Neural cell (in vitro differentiated cells): Measurements from ENCODE around the gene PAIP2. TPM values are rescaled to one million over a fixed set of nuclear protein-coding genes. Genes with fewer than 3 reads are reported as not detected.

Experiments used
- H2AFZ ChIP-seq: fragments of 200-600, 300-800 bp; sonication (generic), shearing (Covaris generic); 2 replicates; pipeline ENCODE4 v1.6.0; 2014; ENCODE audit warnings: low read depth, mild to moderate bottlenecking, antibody characterized with exemption, low read length, moderate library complexity
- H3F3A ChIP-seq: fragments of 200-600 bp; shearing (Covaris generic); 2 replicates; pipeline ENCODE4 v1.6.1; 2016; ENCODE audit warnings: mild to moderate bottlenecking, moderate library complexity, mixed read lengths, antibody characterized with exemption, low read length; ENCODE audit not compliant: insufficient read depth, poor library complexity, severe bottlenecking
- H3K27ac ChIP-seq: fragments of 200-600, 300-800 bp; sonication (generic), shearing (Covaris generic); 2 replicates; pipeline ENCODE4 v1.5.1; 2014; ENCODE audit warnings: mild to moderate bottlenecking, low read length, moderate library complexity
- H3K27me3 ChIP-seq: fragments of 300-800, 200-600 bp; sonication (generic), shearing (Covaris generic); 2 replicates; pipeline ENCODE4 v1.6.0; 2014; ENCODE audit warnings: mild to moderate bottlenecking, low read depth, low read length, moderate library complexity; ENCODE audit not compliant: insufficient read depth
- H3K36me3 ChIP-seq: fragments of 300-800, 200-600 bp; sonication (generic), shearing (Covaris generic); 2 replicates; pipeline ENCODE4 v1.5.1; 2014; ENCODE audit warnings: mild to moderate bottlenecking, antibody characterized with exemption, low read length, moderate library complexity; ENCODE audit not compliant: insufficient read depth
- H3K4me2 ChIP-seq: fragments of 300-800, 200-600 bp; sonication (generic), shearing (Covaris generic); 2 replicates; pipeline ENCODE4 v1.6.0; 2014; ENCODE audit warnings: mild to moderate bottlenecking, low read length
- H3K4me3 ChIP-seq: fragments of 300-800, 200-600 bp; sonication (generic), shearing (Covaris generic); 2 replicates; pipeline ENCODE4 v1.5.1; 2014; ENCODE audit warnings: mild to moderate bottlenecking, low read length, moderate library complexity
- H3K79me2 ChIP-seq: fragments of 200-600 bp; shearing (Covaris generic); replicated peaks from 2 replicates; pipeline ENCODE4 v1.6.0; 2014; ENCODE audit warnings: mild to moderate bottlenecking, low read length, moderate library complexity; ENCODE audit not compliant: insufficient read depth
- H3K9ac ChIP-seq: fragments of 300-800, 200-600 bp; sonication (generic), shearing (Covaris generic); 2 replicates; pipeline ENCODE4 v1.6.1; 2016; ENCODE audit warnings: mild to moderate bottlenecking, low read length, mixed read lengths
- H3K9me2 ChIP-seq: fragments of 200-600 bp; shearing (Covaris generic); 2 replicates; pipeline ENCODE4 v1.6.1; 2016; ENCODE audit warnings: mild to moderate bottlenecking, low read length, mixed read lengths; ENCODE audit not compliant: insufficient read depth
- H3K9me3 ChIP-seq: fragments of 200-600, 300-800 bp; sonication (generic), shearing (Covaris generic); 2 replicates; pipeline ENCODE4 v1.6.1; 2016; ENCODE audit warnings: mild to moderate bottlenecking, mixed run types, low read length, moderate library complexity, mixed read lengths
- H4K20me1 ChIP-seq: fragments of 200-600 bp; shearing (Covaris generic); 2 replicates; pipeline ENCODE4 v1.6.1; 2016; ENCODE audit warnings: mild to moderate bottlenecking, mixed run types; ENCODE audit not compliant: insufficient read depth
- CTCF ChIP-seq: fragments of 450-650 bp; IDR thresholded peaks from 2 replicates; pipeline ENCODE4 v1.5.1; 2014; ENCODE audit warnings: antibody characterized with exemption, mild to moderate bottlenecking, moderate library complexity; ENCODE audit not compliant: poor library complexity, severe bottlenecking
- EP300 ChIP-seq: fragments of 450-650 bp; conservative IDR thresholded peaks from 2 replicates; pipeline ENCODE4 v1.6.1; 2014; ENCODE audit warnings: antibody characterized with exemption, mild to moderate bottlenecking, moderate library complexity; ENCODE audit not compliant: poor library complexity, severe bottlenecking
- EZH2 ChIP-seq: fragments of 200-600, 300-800 bp; shearing (Covaris generic), sonication (generic); IDR thresholded peaks from 2 replicates; pipeline ENCODE4 v1.6.1; 2014; ENCODE audit warnings: antibody characterized with exemption, low read length, borderline replicate concordance, mild to moderate bottlenecking; ENCODE audit not compliant: insufficient read depth, poor library complexity, severe bottlenecking
- MXI1 ChIP-seq: fragments of 450-650 bp; conservative IDR thresholded peaks from 2 replicates; pipeline ENCODE4 v1.6.1; 2014; ENCODE audit warnings: antibody characterized with exemption, mild to moderate bottlenecking; ENCODE audit not compliant: poor library complexity, severe bottlenecking
- POLR2AphosphoS5 ChIP-seq: IDR thresholded peaks from 2 replicates; pipeline ENCODE4 v1.6.1; 2012
- RAD21 ChIP-seq: fragments of 450-650 bp; conservative IDR thresholded peaks from 2 replicates; pipeline ENCODE4 v1.6.1; 2014; ENCODE audit warnings: antibody characterized with exemption, mild to moderate bottlenecking, moderate library complexity
- SMC3 ChIP-seq: fragments of 450-650 bp; conservative IDR thresholded peaks from 2 replicates; pipeline ENCODE4 v1.6.1; 2014; ENCODE audit warnings: antibody characterized with exemption, mild to moderate bottlenecking, moderate library complexity; ENCODE audit not compliant: poor library complexity
- TAF1 ChIP-seq: IDR thresholded peaks from 2 replicates; pipeline ENCODE4 v1.6.1; 2012; ENCODE audit warnings: low read depth
- polyA plus RNA-seq: library from polyadenylated mRNA; depleted of rRNA; stranded (reverse); fragments of >200 nt; gene quantifications from 2 replicates; pipeline ENCODE4 v1.2.3, GENCODE V29; 2014
- TF ChIP-seq, protein P1 (sequence below): IDR thresholded peaks from 2 replicates; pipeline ENCODE4 v1.6.1; 2012; ENCODE audit warnings: borderline replicate concordance

PAIP2 gene
- polyA plus RNA-seq, 1 donor from 2014 or later, result 201 TPM

DNA sequence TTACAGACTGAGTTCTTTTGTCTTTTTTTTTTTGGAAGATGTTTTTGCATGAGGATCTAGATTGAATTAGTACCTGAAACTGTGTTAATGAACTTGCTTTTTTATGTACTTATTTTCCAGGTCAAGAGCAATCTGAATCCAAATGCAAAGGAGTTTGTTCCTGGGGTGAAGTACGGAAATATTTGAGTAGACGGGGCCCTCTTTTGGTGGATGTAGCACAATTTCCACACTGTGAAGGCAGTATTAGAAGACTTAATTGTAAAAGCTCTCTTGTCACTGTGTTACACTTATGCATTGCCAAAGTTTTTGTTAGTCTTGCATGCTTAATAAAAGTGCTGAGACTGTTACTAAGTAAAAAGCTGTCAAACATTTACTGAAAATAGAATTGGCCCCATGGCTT, 27.0 kb downstream of the PAIP2 start:
- H3K27me3 ChIP-seq, result no peaks in the 10 kb centered on the region
- H3K36me3 ChIP-seq, result peaks cover 21% of the 10 kb centered on the region
- no peak overlapping the region for H3K4me3 ChIP-seq
- H3K9ac ChIP-seq, result no peak overlapping the region
- no peak overlapping the region for H2AFZ ChIP-seq
- TF ChIP-seq CTCF (no peak), RAD21 (no peak), MXI1 (no peak), SMC3 (no peak), POLR2AphosphoS5 (no peak), EZH2 (no peak), TAF1 (no peak), EP300 (no peak)
- TF ChIP-seq, protein P1, sequence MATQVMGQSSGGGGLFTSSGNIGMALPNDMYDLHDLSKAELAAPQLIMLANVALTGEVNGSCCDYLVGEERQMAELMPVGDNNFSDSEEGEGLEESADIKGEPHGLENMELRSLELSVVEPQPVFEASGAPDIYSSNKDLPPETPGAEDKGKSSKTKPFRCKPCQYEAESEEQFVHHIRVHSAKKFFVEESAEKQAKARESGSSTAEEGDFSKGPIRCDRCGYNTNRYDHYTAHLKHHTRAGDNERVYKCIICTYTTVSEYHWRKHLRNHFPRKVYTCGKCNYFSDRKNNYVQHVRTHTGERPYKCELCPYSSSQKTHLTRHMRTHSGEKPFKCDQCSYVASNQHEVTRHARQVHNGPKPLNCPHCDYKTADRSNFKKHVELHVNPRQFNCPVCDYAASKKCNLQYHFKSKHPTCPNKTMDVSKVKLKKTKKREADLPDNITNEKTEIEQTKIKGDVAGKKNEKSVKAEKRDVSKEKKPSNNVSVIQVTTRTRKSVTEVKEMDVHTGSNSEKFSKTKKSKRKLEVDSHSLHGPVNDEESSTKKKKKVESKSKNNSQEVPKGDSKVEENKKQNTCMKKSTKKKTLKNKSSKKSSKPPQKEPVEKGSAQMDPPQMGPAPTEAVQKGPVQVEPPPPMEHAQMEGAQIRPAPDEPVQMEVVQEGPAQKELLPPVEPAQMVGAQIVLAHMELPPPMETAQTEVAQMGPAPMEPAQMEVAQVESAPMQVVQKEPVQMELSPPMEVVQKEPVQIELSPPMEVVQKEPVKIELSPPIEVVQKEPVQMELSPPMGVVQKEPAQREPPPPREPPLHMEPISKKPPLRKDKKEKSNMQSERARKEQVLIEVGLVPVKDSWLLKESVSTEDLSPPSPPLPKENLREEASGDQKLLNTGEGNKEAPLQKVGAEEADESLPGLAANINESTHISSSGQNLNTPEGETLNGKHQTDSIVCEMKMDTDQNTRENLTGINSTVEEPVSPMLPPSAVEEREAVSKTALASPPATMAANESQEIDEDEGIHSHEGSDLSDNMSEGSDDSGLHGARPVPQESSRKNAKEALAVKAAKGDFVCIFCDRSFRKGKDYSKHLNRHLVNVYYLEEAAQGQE, result no peak
- no peaks in the 10 kb centered on the region for H3K79me2 ChIP-seq
- H3K9me2 ChIP-seq, result no peaks in the 10 kb centered on the region
- no peaks in the 10 kb centered on the region for H3F3A ChIP-seq
- H3K27ac ChIP-seq, result no peak overlapping the region
- no peak overlapping the region for H3K4me2 ChIP-seq
- H3K9me3 ChIP-seq, result no peaks in the 10 kb centered on the region
- H4K20me1 ChIP-seq, result no peaks in the 10 kb centered on the region

- no peak overlapping the region for H3K4me2 ChIP-seq
- no peak overlapping the region for H3K9ac ChIP-seq
- no peaks in the 10 kb centered on the region for H3K9me3 ChIP-seq
- H3K27ac ChIP-seq, result no peak overlapping the region
- no peaks in the 10 kb centered on the region for H3F3A ChIP-seq
- no peaks in the 10 kb centered on the region for H4K20me1 ChIP-seq
- no peak overlapping the region for H2AFZ ChIP-seq
- H3K27me3 ChIP-seq, result no peaks in the 10 kb centered on the region
- H3K79me2 ChIP-seq, result no peaks in the 10 kb centered on the region
- H3K36me3 ChIP-seq, result peaks cover 16% of the 10 kb centered on the region
- TF ChIP-seq EP300 (no peak), RAD21 (no peak)
- H3K4me3 ChIP-seq, result no peak overlapping the region
- H3K9me2 ChIP-seq, result no peaks in the 10 kb centered on the region
Observed at GRCh38 chr5:139369181-139369580, 27.5 kb downstream of the PAIP2 start.
